ENCODE data around the gene GPC3.

DNA sequence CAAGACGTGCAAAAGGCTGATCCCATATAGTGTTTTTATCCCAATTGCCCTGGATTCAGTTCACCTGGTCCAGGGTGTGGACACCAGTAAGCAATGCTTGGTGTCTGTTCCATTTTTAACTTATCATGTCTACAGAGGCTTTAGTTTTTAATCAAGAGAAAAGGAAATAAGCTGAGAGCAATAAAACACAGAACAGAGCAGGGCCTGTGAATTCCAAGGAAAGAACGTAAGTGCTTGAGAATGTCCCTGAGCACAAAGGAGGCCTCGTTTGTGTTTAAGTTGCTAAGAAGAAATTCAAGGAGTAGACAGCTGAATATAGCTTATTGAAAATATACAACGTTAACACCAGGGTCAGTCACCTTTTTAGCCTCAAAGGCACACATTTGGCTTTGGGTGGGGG lies 191.3 kb downstream of the GPC3 start:
- no peak for TF ChIP-seq POLR2A (IDR thresholded peaks at IDR 0.05)
- TF ChIP-seq, protein P1, sequence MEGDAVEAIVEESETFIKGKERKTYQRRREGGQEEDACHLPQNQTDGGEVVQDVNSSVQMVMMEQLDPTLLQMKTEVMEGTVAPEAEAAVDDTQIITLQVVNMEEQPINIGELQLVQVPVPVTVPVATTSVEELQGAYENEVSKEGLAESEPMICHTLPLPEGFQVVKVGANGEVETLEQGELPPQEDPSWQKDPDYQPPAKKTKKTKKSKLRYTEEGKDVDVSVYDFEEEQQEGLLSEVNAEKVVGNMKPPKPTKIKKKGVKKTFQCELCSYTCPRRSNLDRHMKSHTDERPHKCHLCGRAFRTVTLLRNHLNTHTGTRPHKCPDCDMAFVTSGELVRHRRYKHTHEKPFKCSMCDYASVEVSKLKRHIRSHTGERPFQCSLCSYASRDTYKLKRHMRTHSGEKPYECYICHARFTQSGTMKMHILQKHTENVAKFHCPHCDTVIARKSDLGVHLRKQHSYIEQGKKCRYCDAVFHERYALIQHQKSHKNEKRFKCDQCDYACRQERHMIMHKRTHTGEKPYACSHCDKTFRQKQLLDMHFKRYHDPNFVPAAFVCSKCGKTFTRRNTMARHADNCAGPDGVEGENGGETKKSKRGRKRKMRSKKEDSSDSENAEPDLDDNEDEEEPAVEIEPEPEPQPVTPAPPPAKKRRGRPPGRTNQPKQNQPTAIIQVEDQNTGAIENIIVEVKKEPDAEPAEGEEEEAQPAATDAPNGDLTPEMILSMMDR (IDR thresholded peaks at IDR 0.05): no peak

All from thyroid gland (tissue), 4 donors.